ENCODE data around the gene LAMP5.

Gene LAMP5

GRCh38 chr20:9535449-9535848, 21.1 kb downstream of the LAMP5 start:
- Histone ChIP-seq H4K20me1 (ENCODE audit: low read depth, low read length) (no peaks in the 10 kb centered on the region), H3K9ac (ENCODE audit: low read length) (no peak overlapping the region), H3K9me2 (replicated peaks; ENCODE audit: insufficient read depth, low read length) (no peaks in the 10 kb centered on the region), H3K4me3 (ENCODE audit: insufficient read depth, low read length, poor library complexity, severe bottlenecking) (no peak overlapping the region), H2AFZ (ENCODE audit: low read depth, low read length, severe bottlenecking) (no peak overlapping the region), H3K27ac (ENCODE audit: low read depth, low read length) (no peak overlapping the region), H3K4me2 (ENCODE audit: low read depth, low read length, poor library complexity, severe bottlenecking) (no peak overlapping the region), H3K9me3 (ENCODE audit: insufficient read depth, low read length) (no peaks in the 10 kb centered on the region), H3K79me2 (ENCODE audit: insufficient read depth, low read length) (no peaks in the 10 kb centered on the region), H3F3A (ENCODE audit: insufficient read depth) (no peaks in the 10 kb centered on the region), H3K36me3 (ENCODE audit: low read length) (no peaks in the 10 kb centered on the region), H3K27me3 (ENCODE audit: low read length) (no peaks in the 10 kb centered on the region)
- TF ChIP-seq CTCF (IDR thresholded peaks at IDR 0.05; ENCODE audit: insufficient read depth, low read length, poor library complexity, severe bottlenecking), result no peak
- no peak for TF ChIP-seq EZH2phosphoT487 (conservative IDR thresholded peaks at IDR 0.05; ENCODE audit: low read length)

GRCh38 chr20:9543214-9543613, 28.8 kb downstream of the LAMP5 start:
- H3K79me2 ChIP-seq (ENCODE audit: insufficient read depth, low read length), result no peaks in the 10 kb centered on the region
- H3K4me2 ChIP-seq (ENCODE audit: low read depth, low read length, poor library complexity, severe bottlenecking), result no peak overlapping the region
- TF ChIP-seq CTCF (IDR thresholded peaks at IDR 0.05; ENCODE audit: insufficient read depth, low read length, poor library complexity, severe bottlenecking), result no peak
- no peak for TF ChIP-seq EZH2phosphoT487 (conservative IDR thresholded peaks at IDR 0.05; ENCODE audit: low read length)
- H3K9me2 ChIP-seq (replicated peaks; ENCODE audit: insufficient read depth, low read length), result no peaks in the 10 kb centered on the region
- H3K27me3 ChIP-seq (ENCODE audit: low read length), result no peaks in the 10 kb centered on the region
- H3F3A ChIP-seq (ENCODE audit: insufficient read depth), result no peaks in the 10 kb centered on the region
- no peaks in the 10 kb centered on the region for H3K36me3 ChIP-seq (ENCODE audit: low read length)
- no peak overlapping the region for H2AFZ ChIP-seq (ENCODE audit: low read depth, low read length, severe bottlenecking)
- no peak overlapping the region for H3K27ac ChIP-seq (ENCODE audit: low read depth, low read length)
- no peak overlapping the region for H3K4me3 ChIP-seq (ENCODE audit: insufficient read depth, low read length, poor library complexity, severe bottlenecking)
- no peak overlapping the region for H3K9ac ChIP-seq (ENCODE audit: low read length)
- no peaks in the 10 kb centered on the region for H4K20me1 ChIP-seq (ENCODE audit: low read depth, low read length)
- H3K9me3 ChIP-seq (ENCODE audit: insufficient read depth, low read length), result no peaks in the 10 kb centered on the region

GRCh38 chr20:9550283-9550682, 35.9 kb downstream of the LAMP5 start:
- no peaks in the 10 kb centered on the region for H3K36me3 ChIP-seq (ENCODE audit: low read length)

More at GRCh38 chr20:9550283-9550682, 35.9 kb downstream of the LAMP5 start:
- no peak overlapping the region for H2AFZ ChIP-seq (ENCODE audit: low read depth, low read length, severe bottlenecking)
- no peak overlapping the region for H3K9ac ChIP-seq (ENCODE audit: low read length)
- no peaks in the 10 kb centered on the region for H3K9me2 ChIP-seq (replicated peaks; ENCODE audit: insufficient read depth, low read length)
- no peaks in the 10 kb centered on the region for H3K9me3 ChIP-seq (ENCODE audit: insufficient read depth, low read length)
- no peak overlapping the region for H3K27ac ChIP-seq (ENCODE audit: low read depth, low read length)
- H3K79me2 ChIP-seq (ENCODE audit: insufficient read depth, low read length), result no peaks in the 10 kb centered on the region
- H3K4me3 ChIP-seq (ENCODE audit: insufficient read depth, low read length, poor library complexity, severe bottlenecking), result no peak overlapping the region
- no peak overlapping the region for H3K4me2 ChIP-seq (ENCODE audit: low read depth, low read length, poor library complexity, severe bottlenecking)
- TF ChIP-seq EZH2phosphoT487 (conservative IDR thresholded peaks at IDR 0.05; ENCODE audit: low read length) (no peak), CTCF (IDR thresholded peaks at IDR 0.05; ENCODE audit: insufficient read depth, low read length, poor library complexity, severe bottlenecking) (no peak)
- no peaks in the 10 kb centered on the region for H4K20me1 ChIP-seq (ENCODE audit: low read depth, low read length)
- no peaks in the 10 kb centered on the region for H3F3A ChIP-seq (ENCODE audit: insufficient read depth)
- H3K27me3 ChIP-seq (ENCODE audit: low read length), result no peaks in the 10 kb centered on the region

Data from SU-DHL-6 (cell line).